HG02943 (cell line): ENCODE measurements around the gene C10orf120.

Source experiments
- ATAC-seq: cut with Tn5 transposase; IDR thresholded peaks from one replicate; pipeline ENCODE4 v1.9.1; 2021; ENCODE audit warnings: mild to moderate bottlenecking, low read depth, moderate library complexity; ENCODE audit not compliant: unreplicated experiment

The C10orf120 gene

GRCh38 chr10:122703483-122704448 lies 4.1 kb upstream of the C10orf120 start:
- no peak for ATAC-seq

- no peak for ATAC-seq
Observed at GRCh38 chr10:122702275-122702674, 2.6 kb upstream of the C10orf120 start.

- ATAC-seq = no peak
Observed at GRCh38 chr10:122701652-122702051, 2.0 kb upstream of the C10orf120 start.

- no peak for ATAC-seq
Observed at GRCh38 chr10:122696687-122697086, 3.0 kb downstream of the C10orf120 start.

- no peak for ATAC-seq
Observed at GRCh38 chr10:122692744-122693143, 6.9 kb downstream of the C10orf120 start.

GRCh38 chr10:122689146-122689820 lies 10.4 kb downstream of the C10orf120 start:
- no peak for ATAC-seq

- no peak for ATAC-seq
Observed at GRCh38 chr10:122688293-122688989, 11.2 kb downstream of the C10orf120 start.

- ATAC-seq = no peak
Observed at GRCh38 chr10:122682522-122682921, 17.1 kb downstream of the C10orf120 start.

- ATAC-seq = no peak
Observed at GRCh38 chr10:122678266-122678665, 21.4 kb downstream of the C10orf120 start.

- no peak for ATAC-seq
Observed at GRCh38 chr10:122675278-122675677, 24.4 kb downstream of the C10orf120 start.

- ATAC-seq = no peak
Observed at GRCh38 chr10:122674781-122675180, 24.9 kb downstream of the C10orf120 start.

- no peak for ATAC-seq
Observed at GRCh38 chr10:122673731-122674130, 25.9 kb downstream of the C10orf120 start.

GRCh38 chr10:122673269-122673668 lies 26.4 kb downstream of the C10orf120 start:
- ATAC-seq = no peak

GRCh38 chr10:122672655-122673054 lies 27.0 kb downstream of the C10orf120 start:
- no peak for ATAC-seq

GRCh38 chr10:122671355-122671754 lies 28.3 kb downstream of the C10orf120 start:
- no peak for ATAC-seq

GRCh38 chr10:122669842-122670241 lies 29.8 kb downstream of the C10orf120 start:
- no peak for ATAC-seq

- ATAC-seq = no peak
Observed at GRCh38 chr10:122669045-122669444, 30.6 kb downstream of the C10orf120 start.

GRCh38 chr10:122665946-122666345 lies 33.7 kb downstream of the C10orf120 start:
- ATAC-seq = no peak

GRCh38 chr10:122665329-122665860 lies 34.3 kb downstream of the C10orf120 start:
- no peak for ATAC-seq

GRCh38 chr10:122664501-122664900 lies 35.1 kb downstream of the C10orf120 start:
- ATAC-seq = no peak
